Raji (cell line): Measurements from ENCODE around the gene PTPRN2.

Experiments used
- POLR2A ChIP-seq: IDR thresholded peaks from 2 replicates; pipeline ENCODE4 v1.6.1; 2011; ENCODE audit warnings: low read depth, low read length, control low read depth; ENCODE audit not compliant: insufficient read depth

The PTPRN2 gene

GRCh38 chr7:157687845-157688532 lies 899.6 kb downstream of the PTPRN2 start:
- no peak for TF ChIP-seq POLR2A

GRCh38 chr7:157687158-157687557 lies 900.5 kb downstream of the PTPRN2 start:
- TF ChIP-seq POLR2A: no peak

GRCh38 chr7:157686285-157686894 lies 901.2 kb downstream of the PTPRN2 start:
- no peak for TF ChIP-seq POLR2A

- TF ChIP-seq POLR2A: no peak
Measured at GRCh38 chr7:157685430-157686284, 902.0 kb downstream of the PTPRN2 start.

GRCh38 chr7:157684909-157685429 lies 902.7 kb downstream of the PTPRN2 start:
- no peak for TF ChIP-seq POLR2A

- TF ChIP-seq POLR2A: no peak
Measured at GRCh38 chr7:157684157-157684908, 903.3 kb downstream of the PTPRN2 start.

GRCh38 chr7:157683747-157684156 lies 903.9 kb downstream of the PTPRN2 start:
- TF ChIP-seq POLR2A: no peak

- no peak for TF ChIP-seq POLR2A
Measured at GRCh38 chr7:157682946-157683746, 904.5 kb downstream of the PTPRN2 start.

- no peak for TF ChIP-seq POLR2A
Measured at GRCh38 chr7:157682064-157682945, 905.3 kb downstream of the PTPRN2 start.

GRCh38 chr7:157679607-157680006 lies 908.0 kb downstream of the PTPRN2 start:
- TF ChIP-seq POLR2A: no peak

- TF ChIP-seq POLR2A: no peak
Measured at GRCh38 chr7:157678501-157678900, 909.1 kb downstream of the PTPRN2 start.

- TF ChIP-seq POLR2A: no peak
Measured at GRCh38 chr7:157676456-157677255, 911.0 kb downstream of the PTPRN2 start.
